Uterus (tissue), 2 donors: Measurements from ENCODE around the gene TREM1.

Source experiments
- CTCF ChIP-seq, 4 experiments: fragments of 200-600 bp in 2 of 4; fragments of 450-650 bp in 2 of 4; sonication (generic) in 2 of 4; IDR thresholded peaks; one replicate each; pipeline ENCODE4 v1.5.1; 2016 to 2019; ENCODE audit warnings: antibody characterized with exemption in 4 of 4, mild to moderate bottlenecking in 2 of 4, moderate library complexity in 1 of 4
- POLR2A ChIP-seq, 2 donors: fragments of 450-650 bp; IDR thresholded peaks; one replicate each; pipeline ENCODE4 v1.6.1; 2016; ENCODE audit warnings: antibody characterized with exemption in 2 of 2, mild to moderate bottlenecking in 1 of 2, moderate library complexity in 1 of 2

GRCh38 chr6:41291717-41292116 is 5.2 kb upstream of the TREM1 start:
- TF ChIP-seq POLR2A (IDR thresholded peaks at IDR 0.05) (no peak), CTCF (IDR thresholded peaks at IDR 0.05) (no peak)
